HEK293 (cell line): ENCODE results near the gene HSCB.

ENCODE experiments used
- KLF17 ChIP-seq: fragments of 450-650 bp; formaldehyde crosslinking; IDR thresholded peaks from 2 replicates; pipeline ENCODE4 v1.5.1; 2016; ENCODE audit warnings: missing biosample characterization, missing genetic modification characterization
- OSR2 ChIP-seq: fragments of 450-650 bp; formaldehyde crosslinking; IDR thresholded peaks from 2 replicates; pipeline ENCODE4 v1.5.1; 2016; ENCODE audit warnings: missing biosample characterization, missing genetic modification characterization
- TSHZ1 ChIP-seq: fragments of 450-650 bp; formaldehyde crosslinking; IDR thresholded peaks from 2 replicates; pipeline ENCODE4 v1.5.1; 2016; ENCODE audit warnings: missing biosample characterization, missing genetic modification characterization, borderline replicate concordance
- ZBTB26 ChIP-seq: fragments of 450-650 bp; formaldehyde crosslinking; optimal IDR thresholded peaks from 2 replicates; pipeline ENCODE3; 2016; ENCODE audit warnings: missing biosample characterization, mild to moderate bottlenecking, missing genetic modification characterization
- ZFHX2 ChIP-seq: fragments of 450-650 bp; formaldehyde crosslinking; conservative IDR thresholded peaks from 2 replicates; pipeline ENCODE4 v1.5.1; 2016; ENCODE audit warnings: missing biosample characterization, missing genetic modification characterization
- ZNF19 ChIP-seq: fragments of 450-650 bp; formaldehyde crosslinking; IDR thresholded peaks from 2 replicates; pipeline ENCODE4; 2016; ENCODE audit warnings: missing biosample characterization, missing genetic modification characterization, low read depth
- ZNF221 ChIP-seq: fragments of 450-650 bp; formaldehyde crosslinking; IDR thresholded peaks from 2 replicates; pipeline ENCODE4 v1.5.1; 2017; ENCODE audit warnings: missing biosample characterization, missing genetic modification characterization, borderline replicate concordance
- ZNF302 ChIP-seq: fragments of 450-650 bp; formaldehyde crosslinking; IDR thresholded peaks from 2 replicates; pipeline ENCODE4 v1.5.1; 2016; ENCODE audit warnings: missing biosample characterization, missing genetic modification characterization, low read depth
- ZNF416 ChIP-seq: fragments of 450-650 bp; formaldehyde crosslinking; IDR thresholded peaks from 2 replicates; pipeline ENCODE4 v1.5.1; 2016; ENCODE audit warnings: missing biosample characterization, missing genetic modification characterization
- ZNF423 ChIP-seq: fragments of 450-650 bp; formaldehyde crosslinking; IDR thresholded peaks from 2 replicates; pipeline ENCODE4 v1.5.1; 2016; ENCODE audit warnings: missing biosample characterization, missing genetic modification characterization
- ZNF510 ChIP-seq: fragments of 450-650 bp; formaldehyde crosslinking; IDR thresholded peaks from 2 replicates; pipeline ENCODE4 v1.5.1; 2018; ENCODE audit warnings: mild to moderate bottlenecking, missing genetic modification characterization, missing biosample characterization; ENCODE audit not compliant: insufficient replicate concordance
- ZNF529 ChIP-seq: fragments of 450-650 bp; formaldehyde crosslinking; IDR thresholded peaks from 2 replicates; pipeline ENCODE4 v1.5.1; 2017; ENCODE audit warnings: missing genetic modification characterization, missing biosample characterization; ENCODE audit not compliant: insufficient replicate concordance
- ZNF549 ChIP-seq: fragments of 450-650 bp; IDR thresholded peaks from 2 replicates; pipeline ENCODE4 v1.5.1; 2018; ENCODE audit warnings: missing biosample characterization, missing genetic modification characterization, mild to moderate bottlenecking, inconsistent platforms, moderate library complexity
- ZNF555 ChIP-seq: fragments of 450-650 bp; formaldehyde crosslinking; conservative IDR thresholded peaks from 2 replicates; pipeline ENCODE4 v1.5.1; 2017; ENCODE audit warnings: missing biosample characterization, mild to moderate bottlenecking, missing genetic modification characterization, inconsistent platforms
- ZNF558 ChIP-seq: fragments of 450-650 bp; formaldehyde crosslinking; IDR thresholded peaks from 2 replicates; pipeline ENCODE4 v1.5.1; 2016; ENCODE audit warnings: missing biosample characterization, missing genetic modification characterization
- TF ChIP-seq, protein P1 (sequence below): fragments of 450-650 bp; formaldehyde crosslinking; IDR thresholded peaks from 2 replicates; pipeline ENCODE4 v1.5.1; 2016; ENCODE audit warnings: missing biosample characterization, missing genetic modification characterization, borderline replicate concordance
- TF ChIP-seq, protein P2 (sequence below): fragments of 450-650 bp; formaldehyde crosslinking; IDR thresholded peaks from 2 replicates; pipeline ENCODE4 v1.5.1; 2016; ENCODE audit warnings: missing biosample characterization, missing genetic modification characterization
- TF ChIP-seq, protein P3 (sequence below): fragments of 450-650 bp; formaldehyde crosslinking; IDR thresholded peaks from 2 replicates; pipeline ENCODE4 v1.5.1; 2017; ENCODE audit warnings: missing biosample characterization, missing genetic modification characterization

The HSCB gene

DNA sequence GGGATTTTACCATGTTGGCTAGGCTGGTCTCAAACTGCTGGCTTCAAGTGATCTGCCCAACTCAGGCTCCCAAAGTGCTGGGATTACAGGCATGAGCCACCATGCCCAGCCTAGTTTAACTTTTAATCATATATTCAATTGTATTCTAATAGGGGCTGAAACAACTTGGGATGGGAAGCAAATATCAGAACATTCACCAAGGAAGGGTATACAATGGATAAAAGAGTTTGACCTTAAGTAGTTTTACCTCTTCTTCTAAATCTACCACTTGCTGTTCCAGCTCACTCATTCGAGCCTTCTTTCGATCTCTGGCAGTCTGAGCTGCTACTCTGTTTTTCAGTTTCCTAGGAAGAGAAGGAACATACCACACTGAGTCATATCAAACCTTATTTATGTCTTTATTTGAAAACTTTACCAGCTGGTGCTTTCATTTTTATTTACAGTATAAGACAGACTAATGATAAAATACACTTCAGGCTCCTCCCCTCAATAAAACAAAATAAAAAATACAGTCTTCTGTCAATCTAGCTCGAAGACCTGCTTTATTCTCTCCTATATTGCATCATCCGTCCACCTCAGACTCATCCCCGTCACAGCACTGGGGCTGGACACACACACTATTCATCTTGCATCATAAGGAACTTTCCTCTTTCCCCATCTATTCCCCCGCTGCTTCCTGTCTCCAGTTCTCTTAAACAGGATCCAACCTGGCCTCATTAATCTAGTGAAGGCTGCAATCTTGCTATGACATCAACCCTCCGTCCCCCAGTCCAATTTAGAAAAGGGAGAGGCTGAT is 57.2 kb downstream of the HSCB start (continued):
- TF ChIP-seq ZNF302, result no peak
- TF ChIP-seq, protein P1, sequence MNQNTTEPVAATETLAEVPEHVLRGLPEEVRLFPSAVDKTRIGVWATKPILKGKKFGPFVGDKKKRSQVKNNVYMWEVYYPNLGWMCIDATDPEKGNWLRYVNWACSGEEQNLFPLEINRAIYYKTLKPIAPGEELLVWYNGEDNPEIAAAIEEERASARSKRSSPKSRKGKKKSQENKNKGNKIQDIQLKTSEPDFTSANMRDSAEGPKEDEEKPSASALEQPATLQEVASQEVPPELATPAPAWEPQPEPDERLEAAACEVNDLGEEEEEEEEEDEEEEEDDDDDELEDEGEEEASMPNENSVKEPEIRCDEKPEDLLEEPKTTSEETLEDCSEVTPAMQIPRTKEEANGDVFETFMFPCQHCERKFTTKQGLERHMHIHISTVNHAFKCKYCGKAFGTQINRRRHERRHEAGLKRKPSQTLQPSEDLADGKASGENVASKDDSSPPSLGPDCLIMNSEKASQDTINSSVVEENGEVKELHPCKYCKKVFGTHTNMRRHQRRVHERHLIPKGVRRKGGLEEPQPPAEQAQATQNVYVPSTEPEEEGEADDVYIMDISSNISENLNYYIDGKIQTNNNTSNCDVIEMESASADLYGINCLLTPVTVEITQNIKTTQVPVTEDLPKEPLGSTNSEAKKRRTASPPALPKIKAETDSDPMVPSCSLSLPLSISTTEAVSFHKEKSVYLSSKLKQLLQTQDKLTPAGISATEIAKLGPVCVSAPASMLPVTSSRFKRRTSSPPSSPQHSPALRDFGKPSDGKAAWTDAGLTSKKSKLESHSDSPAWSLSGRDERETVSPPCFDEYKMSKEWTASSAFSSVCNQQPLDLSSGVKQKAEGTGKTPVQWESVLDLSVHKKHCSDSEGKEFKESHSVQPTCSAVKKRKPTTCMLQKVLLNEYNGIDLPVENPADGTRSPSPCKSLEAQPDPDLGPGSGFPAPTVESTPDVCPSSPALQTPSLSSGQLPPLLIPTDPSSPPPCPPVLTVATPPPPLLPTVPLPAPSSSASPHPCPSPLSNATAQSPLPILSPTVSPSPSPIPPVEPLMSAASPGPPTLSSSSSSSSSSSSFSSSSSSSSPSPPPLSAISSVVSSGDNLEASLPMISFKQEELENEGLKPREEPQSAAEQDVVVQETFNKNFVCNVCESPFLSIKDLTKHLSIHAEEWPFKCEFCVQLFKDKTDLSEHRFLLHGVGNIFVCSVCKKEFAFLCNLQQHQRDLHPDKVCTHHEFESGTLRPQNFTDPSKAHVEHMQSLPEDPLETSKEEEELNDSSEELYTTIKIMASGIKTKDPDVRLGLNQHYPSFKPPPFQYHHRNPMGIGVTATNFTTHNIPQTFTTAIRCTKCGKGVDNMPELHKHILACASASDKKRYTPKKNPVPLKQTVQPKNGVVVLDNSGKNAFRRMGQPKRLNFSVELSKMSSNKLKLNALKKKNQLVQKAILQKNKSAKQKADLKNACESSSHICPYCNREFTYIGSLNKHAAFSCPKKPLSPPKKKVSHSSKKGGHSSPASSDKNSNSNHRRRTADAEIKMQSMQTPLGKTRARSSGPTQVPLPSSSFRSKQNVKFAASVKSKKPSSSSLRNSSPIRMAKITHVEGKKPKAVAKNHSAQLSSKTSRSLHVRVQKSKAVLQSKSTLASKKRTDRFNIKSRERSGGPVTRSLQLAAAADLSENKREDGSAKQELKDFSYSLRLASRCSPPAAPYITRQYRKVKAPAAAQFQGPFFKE (tag by site-specific recombination), result no peak
- peak; percentile 76 for TF ChIP-seq KLF17 (tag by site-specific recombination)
- no peak for TF ChIP-seq ZNF529 (tag by site-specific recombination)
- TF ChIP-seq, protein P2, sequence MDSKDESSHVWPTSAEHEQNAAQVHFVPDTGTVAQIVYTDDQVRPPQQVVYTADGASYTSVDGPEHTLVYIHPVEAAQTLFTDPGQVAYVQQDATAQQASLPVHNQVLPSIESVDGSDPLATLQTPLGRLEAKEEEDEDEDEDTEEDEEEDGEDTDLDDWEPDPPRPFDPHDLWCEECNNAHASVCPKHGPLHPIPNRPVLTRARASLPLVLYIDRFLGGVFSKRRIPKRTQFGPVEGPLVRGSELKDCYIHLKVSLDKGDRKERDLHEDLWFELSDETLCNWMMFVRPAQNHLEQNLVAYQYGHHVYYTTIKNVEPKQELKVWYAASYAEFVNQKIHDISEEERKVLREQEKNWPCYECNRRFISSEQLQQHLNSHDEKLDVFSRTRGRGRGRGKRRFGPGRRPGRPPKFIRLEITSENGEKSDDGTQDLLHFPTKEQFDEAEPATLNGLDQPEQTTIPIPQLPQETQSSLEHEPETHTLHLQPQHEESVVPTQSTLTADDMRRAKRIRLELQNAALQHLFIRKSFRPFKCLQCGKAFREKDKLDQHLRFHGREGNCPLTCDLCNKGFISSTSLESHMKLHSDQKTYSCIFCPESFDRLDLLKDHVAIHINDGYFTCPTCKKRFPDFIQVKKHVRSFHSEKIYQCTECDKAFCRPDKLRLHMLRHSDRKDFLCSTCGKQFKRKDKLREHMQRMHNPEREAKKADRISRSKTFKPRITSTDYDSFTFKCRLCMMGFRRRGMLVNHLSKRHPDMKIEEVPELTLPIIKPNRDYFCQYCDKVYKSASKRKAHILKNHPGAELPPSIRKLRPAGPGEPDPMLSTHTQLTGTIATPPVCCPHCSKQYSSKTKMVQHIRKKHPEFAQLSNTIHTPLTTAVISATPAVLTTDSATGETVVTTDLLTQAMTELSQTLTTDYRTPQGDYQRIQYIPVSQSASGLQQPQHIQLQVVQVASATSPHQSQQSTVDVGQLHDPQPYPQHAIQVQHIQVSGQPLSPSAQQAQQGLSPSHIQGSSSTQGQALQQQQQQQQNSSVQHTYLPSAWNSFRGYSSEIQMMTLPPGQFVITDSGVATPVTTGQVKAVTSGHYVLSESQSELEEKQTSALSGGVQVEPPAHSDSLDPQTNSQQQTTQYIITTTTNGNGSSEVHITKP, result peak; percentile 87
- TF ChIP-seq, protein P3, sequence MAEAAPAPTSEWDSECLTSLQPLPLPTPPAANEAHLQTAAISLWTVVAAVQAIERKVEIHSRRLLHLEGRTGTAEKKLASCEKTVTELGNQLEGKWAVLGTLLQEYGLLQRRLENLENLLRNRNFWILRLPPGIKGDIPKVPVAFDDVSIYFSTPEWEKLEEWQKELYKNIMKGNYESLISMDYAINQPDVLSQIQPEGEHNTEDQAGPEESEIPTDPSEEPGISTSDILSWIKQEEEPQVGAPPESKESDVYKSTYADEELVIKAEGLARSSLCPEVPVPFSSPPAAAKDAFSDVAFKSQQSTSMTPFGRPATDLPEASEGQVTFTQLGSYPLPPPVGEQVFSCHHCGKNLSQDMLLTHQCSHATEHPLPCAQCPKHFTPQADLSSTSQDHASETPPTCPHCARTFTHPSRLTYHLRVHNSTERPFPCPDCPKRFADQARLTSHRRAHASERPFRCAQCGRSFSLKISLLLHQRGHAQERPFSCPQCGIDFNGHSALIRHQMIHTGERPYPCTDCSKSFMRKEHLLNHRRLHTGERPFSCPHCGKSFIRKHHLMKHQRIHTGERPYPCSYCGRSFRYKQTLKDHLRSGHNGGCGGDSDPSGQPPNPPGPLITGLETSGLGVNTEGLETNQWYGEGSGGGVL, result peak; percentile 82
- TF ChIP-seq ZNF555 (tag by site-specific recombination), result no peak
- TF ChIP-seq ZNF558 (tag by site-specific recombination), result peak; percentile 81
- TF ChIP-seq ZNF510 (tag by site-specific recombination), result no peak
- TF ChIP-seq ZNF423, result no peak
- no peak for TF ChIP-seq ZNF221 (tag by site-specific recombination)
- no peak for TF ChIP-seq OSR2 (tag by site-specific recombination)
- TF ChIP-seq ZBTB26 (tag by site-specific recombination), result no peak
- no peak for TF ChIP-seq ZFHX2 (tag by site-specific recombination)
- no peak for TF ChIP-seq TSHZ1
- no peak for TF ChIP-seq ZNF549
- TF ChIP-seq ZNF416, result 0 out of 2 replicates have a peak, but pooled peaks have one; percentile 28
- no peak for TF ChIP-seq ZNF19 (tag by site-specific recombination)
